ENCODE data around the gene CXXC5. TPM values are rescaled to one million over a fixed set of nuclear protein-coding genes. Genes with fewer than 3 reads are reported as not detected.

CXXC5 gene
- total RNA-seq, 2 donors from 2014 or later, result 58.5 to 62.5 TPM

- no peak for ATAC-seq (ENCODE audit: insufficient number of reproducible peaks, low FRiP score, low read depth)
- peak overlapping the region; percentile 48 to 66 for H3K27ac ChIP-seq
- DNase-seq (ENCODE audit: low spot score), result no peak
- no peak for TF ChIP-seq CTCF (IDR thresholded peaks at IDR 0.05)
- no peaks in the 10 kb centered on the region for H3K27me3 ChIP-seq (replicated peaks; ENCODE audit: insufficient read depth)
- no peaks in the 10 kb centered on the region for H3K9me3 ChIP-seq
- peaks cover 19 to 58% of the 10 kb centered on the region in 2 donors for H3K4me1 ChIP-seq (ENCODE audit: control insufficient read depth in 1 of 2, low read depth in 2 of 2)
- H3K4me3 ChIP-seq, result no peak overlapping the region
- peaks cover 7% of the 10 kb centered on the region for H3K36me3 ChIP-seq
Measured at GRCh38 chr5:139687656-139688055, 39.5 kb downstream of the CXXC5 start.

GRCh38 chr5:139688088-139688702 lies 40.0 kb downstream of the CXXC5 start:
- Histone ChIP-seq H3K4me3 (no peak overlapping the region), H3K27ac (no peak overlapping the region), H3K27me3 (replicated peaks; ENCODE audit: insufficient read depth) (no peaks in the 10 kb centered on the region), H3K36me3 (peaks cover 6% of the 10 kb centered on the region), H3K4me1 (ENCODE audit: control insufficient read depth in 1 of 2, low read depth in 2 of 2) (peaks cover 19 to 58% of the 10 kb centered on the region in 2 donors), H3K9me3 (no peaks in the 10 kb centered on the region)
- no peak for TF ChIP-seq CTCF (IDR thresholded peaks at IDR 0.05)
- ATAC-seq (ENCODE audit: insufficient number of reproducible peaks, low FRiP score, low read depth), result no peak
- no peak for DNase-seq (ENCODE audit: low spot score)

DNA sequence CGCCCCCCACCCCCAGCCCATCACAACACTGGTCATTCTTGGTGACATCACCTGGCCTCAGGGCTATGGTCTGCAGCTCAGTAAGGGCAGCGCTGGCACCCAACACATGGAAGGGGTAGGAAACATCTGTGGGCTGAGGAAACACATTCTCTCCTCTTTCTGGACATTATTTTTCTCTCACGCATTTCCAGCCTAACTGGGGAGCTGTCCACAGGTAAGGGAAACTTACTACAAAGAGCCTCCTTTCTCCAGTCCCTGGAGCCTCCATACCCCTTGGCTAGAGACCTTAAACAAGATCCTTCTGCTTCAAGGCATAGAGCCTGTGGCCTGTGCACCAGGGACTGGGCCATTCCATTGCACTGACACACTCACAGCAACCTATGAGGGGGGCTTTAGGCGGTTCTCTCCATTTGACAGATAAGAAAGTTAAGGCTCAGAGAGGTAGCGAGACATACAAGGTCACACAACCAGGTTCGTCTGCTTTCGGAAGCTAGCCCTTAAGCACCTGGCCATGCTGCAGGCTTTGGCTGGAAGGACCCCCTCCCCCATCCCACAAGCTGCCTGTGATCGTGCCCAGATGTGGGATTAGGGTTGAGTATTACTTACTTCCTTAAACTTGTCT lies 40.7 kb downstream of the CXXC5 start:
- Histone ChIP-seq H3K4me1 (ENCODE audit: control insufficient read depth in 1 of 2, low read depth in 2 of 2) (peaks cover 19 to 58% of the 10 kb centered on the region in 2 donors), H3K4me3 (no peak overlapping the region), H3K36me3 (no peaks in the 10 kb centered on the region), H3K27ac (no peak overlapping the region), H3K27me3 (replicated peaks; ENCODE audit: insufficient read depth) (no peaks in the 10 kb centered on the region), H3K9me3 (no peaks in the 10 kb centered on the region)
- DNase-seq (ENCODE audit: low spot score) (no peak), ATAC-seq (ENCODE audit: insufficient number of reproducible peaks, low FRiP score, low read depth) (no peak)
- no peak for TF ChIP-seq CTCF (IDR thresholded peaks at IDR 0.05)

GRCh38 chr5:139689631-139690063 lies 41.5 kb downstream of the CXXC5 start:
- Histone ChIP-seq H3K27me3 (replicated peaks; ENCODE audit: insufficient read depth) (no peaks in the 10 kb centered on the region), H3K36me3 (no peaks in the 10 kb centered on the region), H3K9me3 (no peaks in the 10 kb centered on the region), H3K4me3 (no peak overlapping the region), H3K27ac (no peak overlapping the region), H3K4me1 (ENCODE audit: control insufficient read depth in 1 of 2, low read depth in 2 of 2) (peaks cover 17 to 53% of the 10 kb centered on the region in 2 donors)
- DNase-seq (ENCODE audit: low spot score) (no peak), ATAC-seq (ENCODE audit: insufficient number of reproducible peaks, low FRiP score, low read depth) (no peak)
- TF ChIP-seq CTCF (IDR thresholded peaks at IDR 0.05), result no peak

DNA sequence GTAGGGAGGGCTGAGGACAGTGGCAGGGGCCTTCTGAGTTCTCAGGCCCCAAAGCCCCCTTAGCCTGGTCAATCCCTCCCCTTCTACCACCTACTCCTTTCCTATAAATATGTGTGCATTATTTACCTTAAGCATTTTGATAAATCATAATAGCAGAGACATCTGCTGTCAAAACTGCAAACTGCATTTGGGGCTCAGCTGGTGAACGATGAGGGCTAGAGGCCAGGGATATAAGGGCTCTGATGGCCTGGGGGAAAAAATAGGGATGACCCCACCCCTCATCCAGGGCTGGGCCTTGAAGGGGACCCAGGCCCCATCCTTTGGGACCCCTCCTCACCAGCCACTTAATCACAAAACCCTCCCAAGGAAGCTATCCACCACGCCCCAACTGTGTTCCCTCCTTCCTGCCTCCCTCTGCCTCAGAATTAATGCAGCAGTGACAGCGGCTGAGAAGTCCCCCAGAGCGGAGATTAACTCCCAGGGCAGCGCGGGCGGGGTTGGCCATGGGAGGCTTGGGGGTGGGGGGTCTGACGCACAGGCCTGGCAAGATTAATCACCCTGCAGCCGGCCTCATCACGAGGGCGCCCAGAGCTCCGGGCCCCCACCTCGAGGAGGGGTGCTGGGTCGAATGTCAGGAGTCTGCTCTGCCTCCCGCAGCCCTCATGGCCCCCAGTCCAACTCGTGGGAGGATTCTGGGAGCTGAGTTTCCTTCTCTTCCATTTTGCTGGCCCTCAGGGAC lies 42.1 kb downstream of the CXXC5 start:
- DNase-seq (ENCODE audit: low spot score) (no peak), ATAC-seq (ENCODE audit: insufficient number of reproducible peaks, low FRiP score, low read depth) (no peak)
- H3K4me1 ChIP-seq (ENCODE audit: control insufficient read depth in 1 of 2, low read depth in 2 of 2), result peaks cover 12 to 47% of the 10 kb centered on the region in 2 donors
- no peak overlapping the region for H3K4me3 ChIP-seq
- TF ChIP-seq CTCF (IDR thresholded peaks at IDR 0.05), result peak; percentile 39
- H3K27me3 ChIP-seq (replicated peaks; ENCODE audit: insufficient read depth), result no peaks in the 10 kb centered on the region
- no peaks in the 10 kb centered on the region for H3K9me3 ChIP-seq
- H3K27ac ChIP-seq, result no peak overlapping the region
- no peaks in the 10 kb centered on the region for H3K36me3 ChIP-seq

Measured in thoracic aorta (tissue), 2 donors.